ENCODE data around the gene HSF5. TPM values are rescaled to one million over a fixed set of nuclear protein-coding genes. Genes with fewer than 3 reads are reported as not detected.

Gene HSF5
- total and polyA plus RNA-seq, 2 donors (not counting 1 experiment from before 2014, with no cell fraction given): 2.2 to 5.1 TPM

DNA sequence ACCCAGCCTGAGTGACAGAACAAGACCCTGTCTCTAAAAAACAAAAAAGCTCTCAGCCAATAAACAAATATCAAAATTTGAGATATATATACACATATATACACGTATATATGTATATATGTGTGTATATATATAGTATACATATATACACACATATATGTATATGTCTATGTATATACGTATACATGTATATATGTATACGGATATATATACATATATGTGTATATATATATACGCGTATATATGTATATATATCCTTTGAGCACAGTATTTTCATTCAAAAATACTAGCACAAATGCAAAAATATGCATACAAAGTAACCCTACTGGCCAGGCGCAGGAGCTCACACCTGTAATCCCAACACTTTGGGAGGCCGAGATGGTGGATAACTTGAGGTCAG lies 13.2 kb upstream of the HSF5 start:
- ATAC-seq (ENCODE audit: low read depth): no peak
- Histone ChIP-seq H3K36me3 (replicated peaks in 1 of 2; ENCODE audit: control extremely low read depth in 1 of 2, control insufficient read depth in 1 of 2, extremely low read depth in 1 of 2, insufficient read depth in 2 of 2, low read length in 1 of 2) (peaks cover 11 to 63% of the 10 kb centered on the region in 2 experiments), H3K79me2 (ENCODE audit: control insufficient read depth, insufficient read depth, low read length) (peaks cover 37% of the 10 kb centered on the region), H3K27me3 (replicated peaks in 1 of 4; ENCODE audit: control extremely low read depth in 1 of 4, control insufficient read depth in 3 of 4, insufficient read depth in 4 of 4, low read length in 3 of 4) (no peaks in the 10 kb centered on the region), H3K4me3 (ENCODE audit: control extremely low read depth in 1 of 5, extremely low read depth in 1 of 5, insufficient read depth in 1 of 5, low read depth in 2 of 5, low read length in 4 of 5) (no peak overlapping the region), H3K4me2 (replicated peaks; ENCODE audit: low read depth, low read length, poor library complexity, severe bottlenecking) (no peak overlapping the region), H3K9me3 (ENCODE audit: control extremely low read depth in 1 of 3, control insufficient read depth in 2 of 3, insufficient read depth in 1 of 3, low read length in 2 of 3) (no peaks in the 10 kb centered on the region), H3K9ac (ENCODE audit: low read length) (no peak overlapping the region), H3K27ac (ENCODE audit: low read length in 2 of 2) (no peak overlapping the region), H4K20me1 (ENCODE audit: control insufficient read depth, insufficient read depth, low read length, poor library complexity, severe bottlenecking) (no peaks in the 10 kb centered on the region), H3K4me1 (ENCODE audit: control insufficient read depth in 2 of 2, insufficient read depth in 2 of 2, low read length in 2 of 2) (peaks cover 20 to 25% of the 10 kb centered on the region in 2 donors), H2AFZ (ENCODE audit: insufficient read depth, low read depth, low read length, poor library complexity, severe bottlenecking) (no peak overlapping the region)
- no CpG with 5 or more reads among the region's 7 CpGs for WGBS (ENCODE audit: insufficient coverage)
- POLR2A ChIA-PET: no interaction called here
- H3K27ac Mint-ChIP-seq: no peak overlapping the region
- H3K4me1 Mint-ChIP-seq: peaks cover 25% of the 10 kb centered on the region
- DNase-seq: no peak
- no peak overlapping the region for H3K4me3 Mint-ChIP-seq
- no peak for TF ChIP-seq EZH2 (IDR thresholded peaks at IDR 0.05; ENCODE audit: borderline replicate concordance, insufficient read depth, low read depth, low read length, poor library complexity, severe bottlenecking)
- no peaks in the 10 kb centered on the region for H3K9me3 Mint-ChIP-seq (ENCODE audit: insufficient read depth)
- CTCF ChIA-PET: interaction anchor here (0.6 to 2.6 kb wide), 4 partner anchors 14 to 251 kb away, joined by 3 to 6 read pairs (median 3); partner anchors contain the start of gene HSF5
- H3K27me3 Mint-ChIP-seq: no peaks in the 10 kb centered on the region
- intact Hi-C loops (cut with micrococcal nuclease): no loop called here

DNA sequence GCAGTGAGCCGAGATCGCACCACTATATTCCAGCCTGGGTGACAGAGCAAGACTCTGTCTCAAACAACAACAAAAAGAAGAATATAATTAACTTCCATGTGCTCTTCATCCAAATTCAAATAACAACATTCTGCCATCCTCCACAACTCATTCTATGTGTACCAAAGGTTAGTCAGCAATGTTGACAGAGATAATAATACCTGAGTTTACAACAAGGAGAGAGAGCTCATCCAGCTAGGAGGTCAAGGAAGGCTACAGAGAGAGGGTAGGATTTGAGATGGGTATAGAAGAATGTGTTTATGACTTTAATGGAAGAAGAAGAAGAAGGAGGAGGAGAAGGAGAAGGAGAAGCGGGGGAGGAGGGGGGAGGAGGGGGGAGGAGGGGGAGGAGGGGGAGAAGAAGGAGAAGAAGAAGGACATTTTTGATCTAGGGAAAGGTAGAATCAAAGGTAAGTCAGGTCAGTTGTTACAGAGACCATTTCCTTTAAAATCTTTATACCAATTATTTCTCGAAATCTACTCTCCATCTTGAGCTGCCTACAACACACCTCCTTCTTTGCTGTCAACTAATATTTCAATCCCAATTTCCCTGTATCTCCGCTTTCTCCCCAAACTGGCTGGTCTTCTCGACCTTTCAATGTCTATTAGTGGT lies 10.1 kb upstream of the HSF5 start:
- POLR2A ChIA-PET: no interaction called here
- 100% methylated on average over 2 of the region's 6 CpGs for WGBS (ENCODE audit: insufficient coverage)
- H3K27ac Mint-ChIP-seq: no peak overlapping the region
- CTCF ChIA-PET: interaction anchor here (1.2 kb wide), 1 partner anchor 21 kb away, joined by 3 read pairs; no protein-coding TSS in a partner anchor
- Histone ChIP-seq H3K4me2 (replicated peaks; ENCODE audit: low read depth, low read length, poor library complexity, severe bottlenecking) (no peak overlapping the region), H4K20me1 (ENCODE audit: control insufficient read depth, insufficient read depth, low read length, poor library complexity, severe bottlenecking) (no peaks in the 10 kb centered on the region), H2AFZ (ENCODE audit: insufficient read depth, low read depth, low read length, poor library complexity, severe bottlenecking) (no peak overlapping the region), H3K27ac (ENCODE audit: low read length in 2 of 2) (no peak overlapping the region), H3K27me3 (replicated peaks in 1 of 4; ENCODE audit: control extremely low read depth in 1 of 4, control insufficient read depth in 3 of 4, insufficient read depth in 4 of 4, low read length in 3 of 4) (no peaks in the 10 kb centered on the region), H3K36me3 (replicated peaks in 1 of 2; ENCODE audit: control extremely low read depth in 1 of 2, control insufficient read depth in 1 of 2, extremely low read depth in 1 of 2, insufficient read depth in 2 of 2, low read length in 1 of 2) (peaks cover 14 to 75% of the 10 kb centered on the region in 2 experiments), H3K9ac (ENCODE audit: low read length) (no peak overlapping the region), H3K9me3 (ENCODE audit: control extremely low read depth in 1 of 3, control insufficient read depth in 2 of 3, insufficient read depth in 1 of 3, low read length in 2 of 3) (no peaks in the 10 kb centered on the region), H3K4me1 (ENCODE audit: control insufficient read depth in 2 of 2, insufficient read depth in 2 of 2, low read length in 2 of 2) (no peaks in the 10 kb centered on the region), H3K79me2 (ENCODE audit: control insufficient read depth, insufficient read depth, low read length) (peaks cover 59% of the 10 kb centered on the region), H3K4me3 (ENCODE audit: control extremely low read depth in 1 of 5, extremely low read depth in 1 of 5, insufficient read depth in 1 of 5, low read depth in 2 of 5, low read length in 4 of 5) (no peak overlapping the region)
- no peaks in the 10 kb centered on the region for H3K27me3 Mint-ChIP-seq
- no peak overlapping the region for H3K4me3 Mint-ChIP-seq
- peaks cover 3% of the 10 kb centered on the region for H3K4me1 Mint-ChIP-seq
- DNase-seq (no peak), ATAC-seq (ENCODE audit: low read depth) (no peak)
- TF ChIP-seq, protein P1, sequence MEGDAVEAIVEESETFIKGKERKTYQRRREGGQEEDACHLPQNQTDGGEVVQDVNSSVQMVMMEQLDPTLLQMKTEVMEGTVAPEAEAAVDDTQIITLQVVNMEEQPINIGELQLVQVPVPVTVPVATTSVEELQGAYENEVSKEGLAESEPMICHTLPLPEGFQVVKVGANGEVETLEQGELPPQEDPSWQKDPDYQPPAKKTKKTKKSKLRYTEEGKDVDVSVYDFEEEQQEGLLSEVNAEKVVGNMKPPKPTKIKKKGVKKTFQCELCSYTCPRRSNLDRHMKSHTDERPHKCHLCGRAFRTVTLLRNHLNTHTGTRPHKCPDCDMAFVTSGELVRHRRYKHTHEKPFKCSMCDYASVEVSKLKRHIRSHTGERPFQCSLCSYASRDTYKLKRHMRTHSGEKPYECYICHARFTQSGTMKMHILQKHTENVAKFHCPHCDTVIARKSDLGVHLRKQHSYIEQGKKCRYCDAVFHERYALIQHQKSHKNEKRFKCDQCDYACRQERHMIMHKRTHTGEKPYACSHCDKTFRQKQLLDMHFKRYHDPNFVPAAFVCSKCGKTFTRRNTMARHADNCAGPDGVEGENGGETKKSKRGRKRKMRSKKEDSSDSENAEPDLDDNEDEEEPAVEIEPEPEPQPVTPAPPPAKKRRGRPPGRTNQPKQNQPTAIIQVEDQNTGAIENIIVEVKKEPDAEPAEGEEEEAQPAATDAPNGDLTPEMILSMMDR (IDR thresholded peaks at IDR 0.05): no peak
- no peak for TF ChIP-seq EZH2 (IDR thresholded peaks at IDR 0.05; ENCODE audit: borderline replicate concordance, insufficient read depth, low read depth, low read length, poor library complexity, severe bottlenecking)
- intact Hi-C loops (cut with micrococcal nuclease): no loop called here
- no peaks in the 10 kb centered on the region for H3K9me3 Mint-ChIP-seq (ENCODE audit: insufficient read depth)
